Measurements from ENCODE around the gene ANK3. TPM values are rescaled to one million over a fixed set of nuclear protein-coding genes. Genes with fewer than 3 reads are reported as not detected.

The ANK3 gene
- total RNA-seq, 6 experiments from 2014 or later: 7.8 to 25.7 (median 16.6) TPM

GRCh38 chr10:60069311-60069710 is 320.4 kb downstream of the ANK3 start:
- ATAC-seq (no peak), DNase-seq (no peak)
- Histone ChIP-seq H3K4me1 (no peaks in the 10 kb centered on the region), H3K27me3 (no peaks in the 10 kb centered on the region), H3K27ac (no peak overlapping the region), H3K9me3 (no peaks in the 10 kb centered on the region), H3K4me3 (no peak overlapping the region), H3K36me3 (no peaks in the 10 kb centered on the region)
- no peak for TF ChIP-seq CTCF (IDR thresholded peaks at IDR 0.05)
- TF ChIP-seq POLR2A (IDR thresholded peaks at IDR 0.05): no peak
- intact Hi-C loops (cut with DNase I): no loop called here
- 92% methylated on average over 2 of the region's 2 CpGs for WGBS (ENCODE audit: insufficient coverage, low coverage, low lambda C conversion rate, missing lambda C conversion rate)

GRCh38 chr10:60050366-60050765 is 339.3 kb downstream of the ANK3 start:
- TF ChIP-seq POLR2A (IDR thresholded peaks at IDR 0.05) (no peak), CTCF (IDR thresholded peaks at IDR 0.05) (no peak)

GRCh38 chr10:60048091-60048501 is 341.6 kb downstream of the ANK3 start:
- peak; percentile 36 to 67 (median 40) for ATAC-seq

More at GRCh38 chr10:60050366-60050765, 339.3 kb downstream of the ANK3 start:
- ATAC-seq (no peak), DNase-seq (no peak)
- 64% methylated on average over 3 of the region's 3 CpGs for WGBS (ENCODE audit: insufficient coverage, low coverage, low lambda C conversion rate, missing lambda C conversion rate)
- H3K27me3 ChIP-seq: no peaks in the 10 kb centered on the region
- no peak overlapping the region for H3K4me3 ChIP-seq
- H3K4me1 ChIP-seq: no peaks in the 10 kb centered on the region
- no peak overlapping the region for H3K27ac ChIP-seq
- no peaks in the 10 kb centered on the region for H3K9me3 ChIP-seq
- intact Hi-C loops (cut with DNase I): no loop called here
- no peaks in the 10 kb centered on the region for H3K36me3 ChIP-seq

GRCh38 chr10:60045571-60045970 is 344.1 kb downstream of the ANK3 start:
- ATAC-seq (no peak), DNase-seq (no peak)
- intact Hi-C loops (cut with DNase I): no loop called here
- Histone ChIP-seq H3K9me3 (no peaks in the 10 kb centered on the region), H3K27me3 (no peaks in the 10 kb centered on the region), H3K36me3 (no peaks in the 10 kb centered on the region), H3K4me3 (no peak overlapping the region), H3K27ac (no peak overlapping the region), H3K4me1 (no peaks in the 10 kb centered on the region)
- TF ChIP-seq CTCF (IDR thresholded peaks at IDR 0.05) (no peak), POLR2A (IDR thresholded peaks at IDR 0.05) (no peak)

More at GRCh38 chr10:60048091-60048501, 341.6 kb downstream of the ANK3 start:
- Histone ChIP-seq H3K36me3 (no peaks in the 10 kb centered on the region), H3K4me3 (no peak overlapping the region), H3K27me3 (no peaks in the 10 kb centered on the region), H3K4me1 (no peaks in the 10 kb centered on the region), H3K9me3 (no peaks in the 10 kb centered on the region), H3K27ac (no peak overlapping the region)
- TF ChIP-seq POLR2A (IDR thresholded peaks at IDR 0.05) (no peak), CTCF (IDR thresholded peaks at IDR 0.05) (peak in 2 of 4 donors; percentile 14 to 38)
- no peak for DNase-seq
- intact Hi-C loops (cut with DNase I): no loop called here

GRCh38 chr10:60044971-60045370 is 344.7 kb downstream of the ANK3 start:
- Histone ChIP-seq H3K4me1 (no peaks in the 10 kb centered on the region), H3K4me3 (no peak overlapping the region), H3K27ac (no peak overlapping the region), H3K36me3 (no peaks in the 10 kb centered on the region), H3K27me3 (no peaks in the 10 kb centered on the region), H3K9me3 (no peaks in the 10 kb centered on the region)
- ATAC-seq (no peak), DNase-seq (no peak)
- TF ChIP-seq POLR2A (IDR thresholded peaks at IDR 0.05) (no peak), CTCF (IDR thresholded peaks at IDR 0.05) (no peak)
- intact Hi-C loops (cut with DNase I): no loop called here
- WGBS (ENCODE audit: insufficient coverage, low coverage, low lambda C conversion rate, missing lambda C conversion rate): 74% methylated on average over 2 of the region's 2 CpGs
